K562 (cell line): Measurements from ENCODE around the gene HPCAL1. TPM values are rescaled to one million over a fixed set of nuclear protein-coding genes. Genes with fewer than 3 reads are reported as not detected.

Experiments
- ATF1 ChIP-seq, 2 experiments: fragments of 450-650 bp in 1 of 2; IDR thresholded peaks; 2 replicates each; pipeline ENCODE4 v1.6.1; 2016; ENCODE audit warnings: missing compliant biosample characterization in 1 of 2, missing genetic modification characterization in 1 of 2
- ATF6 ChIP-seq: sonication (generic); formaldehyde crosslinking; IDR thresholded peaks from 2 replicates; pipeline ENCODE4 v1.4.0; 2020; ENCODE audit warnings: mild to moderate bottlenecking, missing genetic modification reagents
- CBX8 ChIP-seq: fragments of 200-600 bp; sonication (generic); IDR thresholded peaks from 2 replicates; pipeline ENCODE4 v1.6.1; 2012; ENCODE audit warnings: borderline replicate concordance, mixed run types, low read depth, mild to moderate bottlenecking, moderate library complexity, mixed read lengths, low read length, control low read depth, inconsistent platforms; ENCODE audit not compliant: poor library complexity, severe bottlenecking; ENCODE audit errors: extremely low read depth
- ELF2 ChIP-seq: fragments of 250-450 bp; sonication (Bioruptor Pico); IDR thresholded peaks from 2 replicates; pipeline ENCODE4 v1.5.0; 2021; ENCODE audit warnings: mild to moderate bottlenecking
- HDGF ChIP-seq: fragments of 450-650 bp; IDR thresholded peaks from 2 replicates; pipeline ENCODE4 v1.6.1; 2016
- LARP7 ChIP-seq: fragments of 450-650 bp; IDR thresholded peaks from 2 replicates; pipeline ENCODE4 v1.6.1; 2016
- MCM3 ChIP-seq: fragments of 450-650 bp; IDR thresholded peaks from 2 replicates; pipeline ENCODE4 v1.6.1; 2016
- SP1 ChIP-seq: sonication (generic); formaldehyde crosslinking; IDR thresholded peaks from 2 replicates; pipeline ENCODE4 v1.8.1; 2022; ENCODE audit warnings: mild to moderate bottlenecking, missing genetic modification reagents
- STAT6 ChIP-seq: sonication (generic); formaldehyde crosslinking; IDR thresholded peaks from 2 replicates; pipeline ENCODE4 v1.8.1; 2023; ENCODE audit warnings: mild to moderate bottlenecking, missing genetic modification reagents
- TARDBP ChIP-seq: fragments of 450-650 bp; IDR thresholded peaks from 2 replicates; pipeline ENCODE4 v1.6.1; 2016
- TFAP4 ChIP-seq: sonication (generic); formaldehyde crosslinking; IDR thresholded peaks from 2 replicates; pipeline ENCODE4 v1.8.0; 2022; ENCODE audit warnings: missing genetic modification reagents, mild to moderate bottlenecking, moderate library complexity, borderline replicate concordance
- ZNF282 ChIP-seq: sonication (generic); formaldehyde crosslinking; IDR thresholded peaks from 2 replicates; pipeline ENCODE4 v1.8.1; 2023; ENCODE audit warnings: missing genetic modification reagents
- ZNF445 ChIP-seq: fragments of 250-450 bp; sonication (Bioruptor Pico); IDR thresholded peaks from 2 replicates; pipeline ENCODE4 v1.4.0; 2020; ENCODE audit warnings: low read depth, mild to moderate bottlenecking, moderate library complexity
- ZNF586 ChIP-seq: fragments of 450-650 bp; formaldehyde crosslinking; conservative IDR thresholded peaks from 2 replicates; pipeline ENCODE4 v1.4.0; 2020; ENCODE audit warnings: mild to moderate bottlenecking, moderate library complexity
- ZNF639 ChIP-seq, 2 experiments: fragments of 200-800 bp in 1 of 2; sonication (Bioruptor generic) in 1 of 2; sonication (generic) in 1 of 2; formaldehyde crosslinking in 1 of 2; IDR thresholded peaks in 1 of 2; conservative IDR thresholded peaks in 1 of 2; 2 replicates each; pipeline versions ENCODE4 v1.5.0 to v1.6.1; 2016 to 2020; ENCODE audit warnings: missing compliant biosample characterization in 1 of 2, missing genetic modification characterization in 1 of 2, missing genetic modification reagents in 1 of 2
- ZNF79 ChIP-seq: fragments of 250-450 bp; sonication (Bioruptor Pico); IDR thresholded peaks from 2 replicates; pipeline ENCODE4 v1.4.0; 2020; ENCODE audit warnings: low read depth, mild to moderate bottlenecking, moderate library complexity
- polyA plus RNA-seq, 8 experiments: library from polyadenylated mRNA; depleted of rRNA in 4 of 8; stranded (reverse) in 5 of 8; unstranded in 3 of 8; fragments of >200 nt; fragmentation: Nextera tagmentation in 2 of 8; fragmentation: Illumina TruSeq in 1 of 8; extraction: Ambion mirVana in 2 of 8; extraction: Trizol in 1 of 8; gene quantifications; 2 replicates each; pipeline versions ENCODE4 v1.2.1 to v1.2.3, GENCODE V29; 2011 to 2014; ENCODE audit warnings: inconsistent platforms in 1 of 8, missing spikeins in 1 of 8
- total RNA-seq, 7 experiments: library from RNA; depleted of rRNA in 6 of 7; stranded (reverse); fragments of >200 nt in 6 of 7; fragmentation: Illumina TruSeq in 2 of 7; extraction: Trizol in 2 of 7; gene quantifications; 2 replicates each; pipeline versions ENCODE4 v1.2.1 to v1.2.3, GENCODE V29; 2011 to 2021; ENCODE audit warnings: low replicate concordance in 1 of 7
- TF ChIP-seq, protein P1 (sequence below): fragments of 450-650 bp; formaldehyde crosslinking; IDR thresholded peaks from 2 replicates; pipeline ENCODE4 v1.4.0; 2020; ENCODE audit warnings: mild to moderate bottlenecking, mixed read lengths
- TF ChIP-seq, protein P2 (sequence below), 2 experiments: fragments of 450-650 bp; IDR thresholded peaks; 2 replicates each; pipeline ENCODE4 v1.6.1; 2016

HPCAL1 gene
- total and polyA plus RNA-seq, 9 of the 15 experiments (the other 6 are each of a cell fraction or from before 2014, with no cell fraction given): 2.7 to 65.5 (median 23.9) TPM

GRCh38 chr2:10303181-10303693 lies 533 bp downstream of the HPCAL1 start (continued):
- TF ChIP-seq ZNF639 (CRISPR knock-in tag; conservative IDR thresholded peaks at IDR 0.05 in 1 of 2, IDR thresholded peaks at IDR 0.05 in 1 of 2) (no peak), STAT6 (no peak), ZNF282 (CRISPR knock-in tag) (no peak), ATF6 (CRISPR knock-in tag) (peak; percentile 42; the same call in 1 of the 2 replicates), MCM3 (no peak), HDGF (no peak), ZNF445 (CRISPR knock-in tag) (no peak), ZNF79 (no peak), TFAP4 (CRISPR knock-in tag) (peak; percentile 79; the same call in 1 of the 2 replicates), TARDBP (no peak), ELF2 (CRISPR knock-in tag) (no peak), LARP7 (no peak), ZNF586 (CRISPR knock-in tag) (no peak), SP1 (no peak), ATF1 (CRISPR knock-in tag; IDR thresholded peaks at IDR 0.05) (no peak), ATF1 (tag; IDR thresholded peaks at IDR 0.05) (0 out of 2 replicates have a peak, but pooled peaks have one; percentile 18), CBX8 (no peak)
- TF ChIP-seq, protein P1, sequence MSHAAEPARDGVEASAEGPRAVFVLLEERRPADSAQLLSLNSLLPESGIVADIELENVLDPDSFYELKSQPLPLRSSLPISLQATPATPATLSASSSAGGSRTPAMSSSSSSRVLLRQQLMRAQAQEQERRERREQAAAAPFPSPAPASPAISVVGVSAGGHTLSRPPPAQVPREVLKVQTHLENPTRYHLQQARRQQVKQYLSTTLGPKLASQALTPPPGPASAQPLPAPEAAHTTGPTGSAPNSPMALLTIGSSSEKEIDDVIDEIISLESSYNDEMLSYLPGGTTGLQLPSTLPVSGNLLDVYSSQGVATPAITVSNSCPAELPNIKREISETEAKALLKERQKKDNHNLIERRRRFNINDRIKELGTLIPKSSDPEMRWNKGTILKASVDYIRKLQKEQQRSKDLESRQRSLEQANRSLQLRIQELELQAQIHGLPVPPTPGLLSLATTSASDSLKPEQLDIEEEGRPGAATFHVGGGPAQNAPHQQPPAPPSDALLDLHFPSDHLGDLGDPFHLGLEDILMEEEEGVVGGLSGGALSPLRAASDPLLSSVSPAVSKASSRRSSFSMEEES (CRISPR knock-in tag): no peak
- TF ChIP-seq, protein P2, sequence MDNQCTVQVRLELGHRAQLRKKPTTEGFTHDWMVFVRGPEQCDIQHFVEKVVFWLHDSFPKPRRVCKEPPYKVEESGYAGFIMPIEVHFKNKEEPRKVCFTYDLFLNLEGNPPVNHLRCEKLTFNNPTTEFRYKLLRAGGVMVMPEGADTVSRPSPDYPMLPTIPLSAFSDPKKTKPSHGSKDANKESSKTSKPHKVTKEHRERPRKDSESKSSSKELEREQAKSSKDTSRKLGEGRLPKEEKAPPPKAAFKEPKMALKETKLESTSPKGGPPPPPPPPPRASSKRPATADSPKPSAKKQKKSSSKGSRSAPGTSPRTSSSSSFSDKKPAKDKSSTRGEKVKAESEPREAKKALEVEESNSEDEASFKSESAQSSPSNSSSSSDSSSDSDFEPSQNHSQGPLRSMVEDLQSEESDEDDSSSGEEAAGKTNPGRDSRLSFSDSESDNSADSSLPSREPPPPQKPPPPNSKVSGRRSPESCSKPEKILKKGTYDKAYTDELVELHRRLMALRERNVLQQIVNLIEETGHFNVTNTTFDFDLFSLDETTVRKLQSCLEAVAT (IDR thresholded peaks at IDR 0.05): peak in 1 of 2 experiments; percentile 67; a peak in 1 of 4 replicates
